ENCODE results near the gene CDCP1.
"Not testable (repeated sequence)": the region's sequence is repeated elsewhere in the genome, so short reads cannot be mapped to it uniquely, and the experiment has no call there.

The CDCP1 gene

GRCh38 chr3:45143673-45144671 is 2.2 kb downstream of the CDCP1 start:
- H3K4me2 ChIP-seq (ENCODE audit: low read depth, low read length, poor library complexity, severe bottlenecking) = no peak overlapping the region
- H3K36me3 ChIP-seq (ENCODE audit: low read length) = no peaks in the 10 kb centered on the region
- no peaks in the 10 kb centered on the region for H4K20me1 ChIP-seq (ENCODE audit: low read depth, low read length)
- H2AFZ ChIP-seq (ENCODE audit: low read depth, low read length, severe bottlenecking) = no peak overlapping the region
- TF ChIP-seq EZH2phosphoT487 (conservative IDR thresholded peaks at IDR 0.05; ENCODE audit: low read length) = no peak
- TF ChIP-seq CTCF (IDR thresholded peaks at IDR 0.05; ENCODE audit: insufficient read depth, low read length, poor library complexity, severe bottlenecking) = no peak
- no peak overlapping the region for H3K4me3 ChIP-seq (ENCODE audit: insufficient read depth, low read length, poor library complexity, severe bottlenecking)
- no peak overlapping the region for H3K9ac ChIP-seq (ENCODE audit: low read length)
- no peaks in the 10 kb centered on the region for H3K9me3 ChIP-seq (ENCODE audit: insufficient read depth, low read length)
- no peaks in the 10 kb centered on the region for H3F3A ChIP-seq (ENCODE audit: insufficient read depth)
- no peaks in the 10 kb centered on the region for H3K9me2 ChIP-seq (replicated peaks; ENCODE audit: insufficient read depth, low read length)
- no peaks in the 10 kb centered on the region for H3K27me3 ChIP-seq (ENCODE audit: low read length)
- H3K27ac ChIP-seq (ENCODE audit: low read depth, low read length) = no peak overlapping the region
- H3K79me2 ChIP-seq (ENCODE audit: insufficient read depth, low read length) = no peaks in the 10 kb centered on the region

- H3K36me3 ChIP-seq (ENCODE audit: low read length); H3K4me3 ChIP-seq (ENCODE audit: insufficient read depth, low read length, poor library complexity, severe bottlenecking); H3K9me2 ChIP-seq (replicated peaks; ENCODE audit: insufficient read depth, low read length); H3K27ac ChIP-seq (ENCODE audit: low read depth, low read length); H3K9ac ChIP-seq (ENCODE audit: low read length); H2AFZ ChIP-seq (ENCODE audit: low read depth, low read length, severe bottlenecking); H4K20me1 ChIP-seq (ENCODE audit: low read depth, low read length); H3K9me3 ChIP-seq (ENCODE audit: insufficient read depth, low read length); H3K4me2 ChIP-seq (ENCODE audit: low read depth, low read length, poor library complexity, severe bottlenecking); H3K27me3 ChIP-seq (ENCODE audit: low read length); H3K79me2 ChIP-seq (ENCODE audit: insufficient read depth, low read length); H3F3A ChIP-seq (ENCODE audit: insufficient read depth): not testable (repeated sequence)
These were observed 5.4 kb downstream of the CDCP1 start for GRCh38 chr3:45140770-45141155.

DNA sequence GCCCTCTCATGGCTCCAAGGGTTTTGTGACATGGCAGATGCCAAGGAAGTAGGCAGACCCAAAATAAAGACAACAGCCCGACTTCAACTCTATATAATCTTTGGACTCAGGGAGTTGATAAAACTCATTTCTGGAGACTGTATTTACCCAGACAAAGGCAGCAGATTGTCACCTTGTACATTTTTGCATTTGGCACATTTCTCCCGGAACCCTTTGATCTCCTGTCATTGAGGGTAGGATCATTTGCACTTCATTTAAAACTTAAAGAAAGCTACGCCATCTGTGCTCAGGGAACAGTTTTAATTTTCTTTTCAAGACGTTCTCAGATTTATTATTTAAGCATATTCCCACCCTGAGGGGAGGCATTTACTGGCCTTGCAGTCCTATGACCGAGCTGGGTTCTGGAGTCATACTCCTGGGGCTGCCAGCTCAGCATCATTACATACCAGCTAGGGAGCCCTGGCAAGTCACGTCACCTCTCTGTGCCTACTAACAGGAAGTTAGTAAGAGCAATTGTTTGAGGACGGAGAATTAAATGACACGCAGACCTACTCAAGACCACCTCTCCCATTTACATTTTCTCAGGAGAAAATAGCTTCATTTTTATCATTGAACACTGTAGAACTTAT is 5.9 kb downstream of the CDCP1 start:
- H3K27ac ChIP-seq (ENCODE audit: low read depth, low read length) = no peak overlapping the region
- TF ChIP-seq EZH2phosphoT487 (conservative IDR thresholded peaks at IDR 0.05; ENCODE audit: low read length) (no peak), CTCF (IDR thresholded peaks at IDR 0.05; ENCODE audit: insufficient read depth, low read length, poor library complexity, severe bottlenecking) (no peak)
- no peaks in the 10 kb centered on the region for H3K9me3 ChIP-seq (ENCODE audit: insufficient read depth, low read length)
- no peak overlapping the region for H3K9ac ChIP-seq (ENCODE audit: low read length)
- H3K36me3 ChIP-seq (ENCODE audit: low read length) = no peaks in the 10 kb centered on the region
- H2AFZ ChIP-seq (ENCODE audit: low read depth, low read length, severe bottlenecking) = no peak overlapping the region
- no peaks in the 10 kb centered on the region for H3K9me2 ChIP-seq (replicated peaks; ENCODE audit: insufficient read depth, low read length)
- H3K79me2 ChIP-seq (ENCODE audit: insufficient read depth, low read length) = no peaks in the 10 kb centered on the region
- no peaks in the 10 kb centered on the region for H3K27me3 ChIP-seq (ENCODE audit: low read length)
- H3K4me2 ChIP-seq (ENCODE audit: low read depth, low read length, poor library complexity, severe bottlenecking) = no peak overlapping the region
- H4K20me1 ChIP-seq (ENCODE audit: low read depth, low read length) = no peaks in the 10 kb centered on the region
- no peak overlapping the region for H3K4me3 ChIP-seq (ENCODE audit: insufficient read depth, low read length, poor library complexity, severe bottlenecking)
- no peaks in the 10 kb centered on the region for H3F3A ChIP-seq (ENCODE audit: insufficient read depth)
